Mesodermal cell (in vitro differentiated cells): ENCODE data around the gene INPP5B.

Experiments
- H3K27ac ChIP-seq: 2 replicates; pipeline ENCODE4 v1.7.0; 2013; ENCODE audit warnings: mild to moderate bottlenecking, low read depth, low read length, moderate library complexity; ENCODE audit not compliant: severe bottlenecking
- H3K36me3 ChIP-seq: 2 replicates; pipeline ENCODE4 v1.7.1; 2013; ENCODE audit warnings: mild to moderate bottlenecking, low read length, moderate library complexity; ENCODE audit not compliant: control insufficient read depth, insufficient read depth
- H3K4me1 ChIP-seq: one replicate; pipeline ENCODE4 v1.7.1; 2013; ENCODE audit warnings: mild to moderate bottlenecking, low read length; ENCODE audit not compliant: insufficient read depth, control insufficient read depth, poor library complexity, severe bottlenecking
- H3K4me3 ChIP-seq: 2 replicates; pipeline ENCODE4 v1.7.0; 2013; ENCODE audit warnings: low read length, control low read depth, mild to moderate bottlenecking; ENCODE audit not compliant: insufficient read depth, poor library complexity, severe bottlenecking; ENCODE audit errors: extremely low read depth
- H3K9me3 ChIP-seq: 2 replicates; pipeline ENCODE4 v1.7.1; 2013; ENCODE audit warnings: mild to moderate bottlenecking, low read length, moderate library complexity; ENCODE audit not compliant: control insufficient read depth
- WGBS, 2 experiments: methylation state at CpG; one replicate each; pipeline ENCODE4 v1.1.5; 2013; ENCODE audit warnings: missing lambda C conversion rate in 2 of 2; ENCODE audit not compliant: insufficient coverage in 2 of 2; 5-methylcytosine and 5-hydroxymethylcytosine counted together

INPP5B gene

GRCh38 chr1:37813529-37814145, 133.2 kb downstream of the INPP5B start:
- Histone ChIP-seq H3K9me3 (no peaks in the 10 kb centered on the region), H3K4me1 (peaks cover 4% of the 10 kb centered on the region), H3K4me3 (no peak overlapping the region), H3K36me3 (peaks cover 48% of the 10 kb centered on the region), H3K27ac (no peak overlapping the region)
- 100% methylated on average over 1 of the region's 2 CpGs; no CpG with 5 or more reads in 1 of the 2 experiments for WGBS, 2 experiments

GRCh38 chr1:37811027-37811655, 135.7 kb downstream of the INPP5B start:
- 15 to 33% methylated on average over 3 to 4 of the region's 7 CpGs for WGBS, 2 experiments
- H3K4me1 ChIP-seq = peaks cover 4% of the 10 kb centered on the region
- H3K36me3 ChIP-seq = peaks cover 41% of the 10 kb centered on the region

More at GRCh38 chr1:37811027-37811655, 135.7 kb downstream of the INPP5B start:
- H3K4me3 ChIP-seq = no peak overlapping the region
- no peaks in the 10 kb centered on the region for H3K9me3 ChIP-seq
- no peak overlapping the region for H3K27ac ChIP-seq
